SHP77 (cell line): ENCODE data around the gene KCNK4.

Source experiments
- DNase-seq, 2 experiments: peaks; one replicate each; lab custom pipeline; 2025; lab: John Stamatoyannopoulos, UW

The KCNK4 gene

DNA sequence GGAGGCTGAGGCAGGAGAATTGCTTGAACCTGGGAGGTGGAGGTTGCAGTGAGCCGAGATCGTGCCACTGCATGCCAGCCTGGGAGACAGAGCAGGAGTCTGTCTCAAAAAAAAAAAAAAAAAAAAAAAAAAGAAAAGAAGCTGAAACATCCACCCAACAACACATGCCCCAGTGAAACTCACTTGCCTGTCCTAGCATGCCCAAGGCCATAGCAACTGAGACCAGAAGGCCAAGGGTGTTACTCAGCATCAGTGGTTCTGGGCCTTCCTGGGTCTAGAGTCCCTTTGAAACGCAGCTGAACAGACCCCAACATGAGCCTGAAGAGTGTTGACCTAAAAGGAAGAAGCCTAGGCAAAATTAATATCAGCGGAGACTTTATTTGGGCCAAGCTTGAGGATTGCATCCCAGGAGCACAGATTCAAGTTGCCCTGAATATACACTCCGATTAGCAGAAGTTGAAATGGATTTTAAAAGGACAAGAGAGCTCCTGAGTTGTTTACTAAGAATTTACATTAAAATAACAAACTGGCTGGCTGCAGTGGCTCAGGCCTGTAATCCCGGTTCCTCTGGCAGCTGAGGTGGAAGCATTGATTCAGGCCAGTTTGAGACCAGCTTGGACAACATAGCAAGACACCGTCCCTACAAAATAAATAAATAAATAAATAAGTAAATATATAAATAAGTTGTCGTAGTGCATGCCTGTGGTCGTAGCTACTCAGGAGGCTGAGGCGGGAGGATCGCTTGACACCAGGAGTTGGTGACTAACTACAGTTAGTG, 33.8 kb downstream of the KCNK4 start:
- no peak for DNase-seq

DNA sequence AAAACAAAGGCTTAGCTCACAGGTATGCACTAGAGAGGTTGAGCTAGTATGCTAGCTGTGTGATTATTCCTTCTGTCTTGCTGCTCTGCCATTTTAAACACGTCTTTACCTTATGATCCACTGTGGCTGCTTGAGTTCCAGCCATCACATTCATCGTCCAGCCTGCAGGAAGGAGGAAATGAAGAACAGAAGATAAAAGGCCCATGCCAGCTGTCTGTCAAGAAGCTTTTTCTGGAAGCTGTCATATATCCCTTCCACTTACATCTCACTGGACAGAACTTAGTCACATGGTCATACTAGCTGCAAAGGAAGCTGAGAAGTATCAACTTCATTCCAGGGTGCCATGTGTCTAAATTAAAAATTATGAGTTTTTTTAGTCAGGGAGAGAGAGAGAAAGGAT, 36.3 kb downstream of the KCNK4 start:
- no peak for DNase-seq

- DNase-seq, result no peak
Measured at GRCh38 chr11:64327993-64328392, 36.9 kb downstream of the KCNK4 start.

- no peak for DNase-seq
Measured at GRCh38 chr11:64330888-64331287, 39.8 kb downstream of the KCNK4 start.

DNA sequence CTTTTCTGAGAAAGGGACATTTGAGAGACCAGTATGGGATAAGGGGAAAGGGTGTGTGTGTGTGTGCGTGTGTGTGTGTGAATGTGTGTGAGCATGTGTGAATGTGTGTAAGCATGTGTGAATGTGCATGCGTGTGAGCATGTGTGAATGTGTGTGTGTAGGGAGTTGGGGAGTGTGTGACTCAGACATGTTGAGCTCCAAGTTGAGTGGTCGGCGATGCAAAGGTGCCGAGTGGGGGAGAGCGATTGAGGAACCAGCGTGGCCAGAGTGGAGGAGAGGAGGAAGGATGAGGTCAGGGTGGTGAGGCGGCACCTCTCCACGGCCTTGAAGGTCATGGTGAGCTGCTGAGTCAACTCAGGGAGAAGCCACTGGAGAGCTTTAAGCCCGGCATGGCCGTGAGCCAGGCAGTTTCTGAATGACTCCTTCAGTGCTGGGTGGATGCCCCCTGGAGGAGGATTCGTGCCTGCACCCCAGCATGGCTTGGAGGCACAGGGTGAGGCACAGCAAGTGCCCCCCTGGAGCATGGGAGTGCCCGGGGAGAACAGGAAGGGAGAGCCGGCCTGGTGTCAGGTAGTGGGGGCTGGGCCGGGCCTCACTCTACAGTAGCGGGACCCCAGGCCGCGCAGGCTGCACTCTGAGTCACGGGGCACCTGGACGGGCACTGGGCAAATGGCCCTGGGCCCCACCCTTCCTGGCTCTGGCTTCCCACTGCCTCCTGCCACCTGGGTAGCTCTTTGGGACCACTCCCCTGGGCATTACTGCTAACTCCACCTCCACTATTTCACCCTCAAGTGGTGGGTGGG, 40.7 kb downstream of the KCNK4 start:
- DNase-seq, result peak; percentile 63 to 79

DNA sequence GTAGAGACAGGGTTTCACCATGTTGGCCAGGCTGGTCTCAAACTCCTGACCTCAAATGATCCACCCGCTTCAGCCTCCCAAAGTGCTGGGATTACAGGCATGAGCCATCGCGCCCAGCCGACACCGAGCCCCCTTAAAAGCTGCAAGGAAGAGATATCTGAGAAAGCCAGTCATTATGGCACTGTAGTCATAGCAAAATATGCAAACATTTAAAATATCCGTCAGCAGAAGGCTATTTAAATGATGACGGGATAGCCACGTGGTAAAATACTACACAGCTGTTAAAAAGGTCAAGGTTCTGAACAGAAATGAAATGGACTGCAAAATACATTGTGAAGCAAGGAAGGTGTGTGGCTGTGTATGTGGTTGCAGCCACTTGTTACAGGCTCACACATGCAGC, 42.5 kb downstream of the KCNK4 start:
- DNase-seq, result no peak

- DNase-seq, result peak; percentile 81 to 82
Measured at GRCh38 chr11:64334764-64335735, 43.9 kb downstream of the KCNK4 start.

- no peak for DNase-seq
Measured at GRCh38 chr11:64337538-64338249, 46.6 kb downstream of the KCNK4 start.

DNA sequence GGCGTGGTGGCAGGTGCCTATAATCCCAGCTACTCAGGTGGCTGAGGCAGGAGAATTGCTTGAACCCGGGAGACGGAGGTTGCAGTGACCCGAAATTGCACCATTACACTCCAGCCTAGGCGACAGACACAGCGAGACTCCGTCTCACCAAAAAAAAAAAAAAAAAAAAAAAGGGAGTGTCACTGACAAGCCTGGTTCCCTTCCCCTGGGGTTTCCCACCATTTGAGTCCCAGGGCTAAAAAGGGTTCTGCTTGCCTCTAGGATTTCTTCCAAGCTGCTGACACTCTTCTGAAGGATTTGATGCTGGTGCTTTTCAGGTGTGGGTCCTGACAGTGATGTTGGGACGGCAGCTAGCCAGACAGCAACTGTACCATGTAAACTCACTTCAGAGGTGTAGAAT, 47.6 kb downstream of the KCNK4 start:
- DNase-seq, result no peak

GRCh38 chr11:64339286-64339685, 48.2 kb downstream of the KCNK4 start:
- DNase-seq, result no peak

GRCh38 chr11:64339754-64340408, 48.8 kb downstream of the KCNK4 start, which contains the start of gene CCDC88B:
TSS of gene CCDC88B (plus strand) at chr11:64340204. CDS start at chr11:64340267, 63 bp downstream.
- DNase-seq, result no peak

DNA sequence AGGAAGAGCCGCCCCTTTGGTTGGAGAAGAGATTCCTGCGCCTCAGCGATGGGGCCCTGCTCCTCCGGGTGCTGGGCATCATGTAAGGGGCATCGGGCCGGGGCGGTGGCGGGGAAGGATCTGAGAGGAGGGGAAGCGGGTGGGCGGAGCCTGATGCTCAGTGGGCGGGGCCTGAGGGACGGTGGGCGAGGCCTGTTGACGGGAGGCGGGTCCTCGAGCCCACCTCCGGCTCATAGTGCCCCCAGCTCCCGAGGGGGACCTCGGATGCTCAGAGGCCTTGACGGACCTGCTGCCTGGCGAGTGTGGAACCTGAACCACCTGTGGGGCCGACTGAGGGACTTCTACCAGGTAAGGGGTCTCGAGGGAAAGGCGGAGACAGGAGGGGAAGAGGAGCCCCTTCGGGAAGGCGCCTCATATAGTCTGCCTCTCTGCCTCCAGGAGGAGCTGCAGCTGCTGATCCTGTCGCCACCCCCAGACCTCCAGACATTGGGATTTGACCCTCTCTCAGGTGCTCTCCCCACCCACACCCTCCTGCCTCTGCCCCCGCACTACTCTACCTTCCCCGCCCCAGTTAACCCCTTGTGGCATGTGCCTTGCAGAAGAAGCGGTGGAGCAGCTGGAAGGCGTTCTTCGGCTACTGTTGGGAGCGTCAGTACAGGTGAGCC, 49.7 kb downstream of the KCNK4 start:
- no peak for DNase-seq

- DNase-seq, result no peak
Measured at GRCh38 chr11:64341429-64341828, 50.3 kb downstream of the KCNK4 start.

DNA sequence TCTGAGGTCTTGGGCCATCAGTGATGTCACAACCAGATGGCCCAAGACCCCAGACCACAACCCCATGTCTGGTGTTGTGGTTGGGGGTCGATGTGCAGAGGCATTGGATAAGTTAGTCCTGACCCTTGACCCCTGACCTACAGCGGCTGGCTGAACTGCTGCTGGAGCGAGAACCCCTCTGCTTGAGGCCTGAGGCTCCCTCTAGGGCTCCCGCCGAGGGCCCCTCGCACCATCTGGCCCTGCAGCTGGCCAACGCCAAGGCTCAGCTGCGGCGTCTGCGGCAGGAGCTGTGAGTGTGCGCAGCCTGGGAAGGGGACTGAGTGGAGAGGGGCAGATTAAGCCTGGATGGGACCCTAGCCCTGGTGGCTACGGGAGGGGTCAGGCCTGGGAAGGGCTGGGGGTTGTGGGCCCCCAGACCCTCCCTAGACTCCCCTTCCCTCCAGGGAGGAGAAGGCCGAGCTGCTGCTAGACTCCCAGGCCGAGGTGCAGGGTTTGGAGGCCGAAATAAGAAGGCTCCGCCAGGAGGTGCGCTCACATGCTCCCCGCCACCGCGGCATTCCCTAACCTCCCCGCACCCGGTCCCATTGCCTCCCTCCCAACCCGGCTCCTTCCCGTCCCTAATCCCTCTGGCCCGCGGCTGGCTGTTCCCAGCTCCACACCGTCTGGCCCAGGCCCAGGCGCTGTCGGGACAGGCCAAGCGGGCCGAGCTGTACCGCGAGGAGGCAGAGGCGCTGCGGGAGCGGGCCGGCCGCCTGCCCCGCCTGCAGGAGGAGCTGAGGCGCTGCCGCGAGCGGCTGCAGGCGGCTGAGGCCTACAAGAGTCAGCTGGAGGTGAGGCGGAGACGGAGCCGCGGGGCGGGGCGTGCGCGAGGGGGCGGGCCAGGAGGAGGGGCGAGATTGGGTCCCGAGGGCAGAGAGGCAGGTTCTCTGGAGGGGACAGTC, 51.0 kb downstream of the KCNK4 start:
- peak; percentile 73 to 84 for DNase-seq

- no peak for DNase-seq
Measured at GRCh38 chr11:64342869-64343745, 52.0 kb downstream of the KCNK4 start.

DNA sequence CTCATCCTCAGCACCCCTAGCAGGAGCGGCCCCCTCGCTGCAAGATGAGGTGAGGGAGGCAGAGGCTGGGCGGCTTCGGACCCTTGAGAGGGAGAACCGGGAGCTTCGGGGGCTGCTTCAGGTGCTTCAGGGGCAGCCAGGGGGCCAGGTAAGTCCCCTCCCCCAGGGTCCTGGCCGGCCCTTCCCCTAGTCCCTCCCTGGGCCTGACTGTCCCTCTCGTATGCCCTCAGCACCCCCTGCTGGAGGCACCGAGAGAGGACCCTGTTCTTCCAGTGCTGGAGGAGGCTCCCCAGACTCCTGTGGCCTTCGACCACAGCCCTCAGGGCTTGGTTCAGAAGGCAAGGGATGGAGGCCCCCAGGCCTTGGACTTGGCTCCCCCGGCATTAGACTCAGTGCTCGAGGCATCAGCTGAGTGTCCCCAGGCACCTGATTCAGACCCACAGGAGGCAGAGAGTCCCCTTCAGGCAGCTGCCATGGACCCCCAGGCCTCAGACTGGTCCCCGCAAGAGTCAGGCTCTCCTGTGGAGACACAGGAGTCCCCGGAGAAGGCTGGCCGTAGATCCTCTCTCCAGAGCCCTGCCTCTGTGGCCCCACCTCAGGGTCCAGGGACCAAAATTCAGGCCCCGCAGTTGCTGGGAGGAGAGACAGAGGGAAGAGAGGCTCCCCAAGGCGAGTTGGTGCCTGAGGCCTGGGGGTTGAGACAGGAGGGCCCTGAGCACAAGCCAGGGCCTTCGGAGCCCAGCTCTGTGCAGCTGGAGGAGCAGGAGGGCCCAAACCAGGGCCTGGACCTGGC, 52.9 kb downstream of the KCNK4 start:
- DNase-seq, result no peak

- DNase-seq, result no peak
Measured at GRCh38 chr11:64344787-64345186, 53.7 kb downstream of the KCNK4 start.
